ENCODE measurements around the gene ACER1.
"Not testable (repeated sequence)": the region's sequence is repeated elsewhere in the genome, so short reads cannot be mapped to it uniquely, and the experiment has no call there.

The ACER1 gene

GRCh38 chr19:6333439-6333838 is at the start of gene ACER1:
TSS of gene ACER1 (minus strand) at chr19:6333612. CDS start at chr19:6333551, 61 bp downstream.
- DNase-seq: no peak

GRCh38 chr19:6383188-6383587 is 49.8 kb upstream of the ACER1 start:
- DNase-seq: no peak

- DNase-seq: peak; percentile 31
These were observed 47.8 kb upstream of the ACER1 start for GRCh38 chr19:6381030-6381750.

DNA sequence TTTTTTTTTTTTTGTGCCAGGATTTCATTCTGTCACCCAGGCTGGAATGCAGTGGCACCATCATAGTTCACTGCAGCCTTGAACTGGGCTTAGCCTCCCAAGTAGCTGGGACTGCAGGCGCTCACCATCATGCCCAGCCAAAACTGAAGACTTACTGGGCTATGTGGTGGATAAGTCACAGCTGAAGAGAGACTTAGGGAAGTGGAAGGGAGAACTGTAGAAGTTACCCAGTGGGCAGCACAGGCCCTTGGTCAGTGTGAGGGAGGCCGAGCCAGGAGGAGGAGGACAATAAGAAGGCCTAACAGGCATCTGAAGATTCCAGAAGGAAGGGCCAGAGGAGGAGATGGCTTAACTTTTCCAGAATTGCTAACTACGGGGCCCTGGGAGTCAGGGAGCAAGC is 46.3 kb upstream of the ACER1 start:
- DNase-seq: no peak

- DNase-seq: no peak
These were observed 45.1 kb upstream of the ACER1 start for GRCh38 chr19:6378486-6378885.

DNA sequence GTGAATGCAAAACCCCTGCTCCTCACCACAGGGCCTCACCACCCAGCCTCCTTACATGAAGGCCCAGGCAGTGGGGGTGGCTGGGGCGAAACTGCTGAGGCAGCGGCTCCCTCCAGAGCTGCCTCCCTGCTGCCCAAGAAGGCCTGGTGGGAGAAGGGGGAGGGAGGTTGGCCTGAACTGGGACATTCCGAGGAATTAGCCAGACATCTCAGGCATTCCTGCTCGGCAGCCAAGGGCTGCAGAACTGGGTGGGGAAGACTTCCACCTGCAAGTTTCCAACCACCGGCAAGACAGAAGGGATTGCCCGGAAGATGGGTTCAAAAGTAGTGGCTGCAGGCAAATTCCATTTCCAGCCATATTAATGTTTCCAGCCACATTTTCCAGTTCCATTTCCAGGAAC is 44.6 kb upstream of the ACER1 start:
- no peak for DNase-seq

DNA sequence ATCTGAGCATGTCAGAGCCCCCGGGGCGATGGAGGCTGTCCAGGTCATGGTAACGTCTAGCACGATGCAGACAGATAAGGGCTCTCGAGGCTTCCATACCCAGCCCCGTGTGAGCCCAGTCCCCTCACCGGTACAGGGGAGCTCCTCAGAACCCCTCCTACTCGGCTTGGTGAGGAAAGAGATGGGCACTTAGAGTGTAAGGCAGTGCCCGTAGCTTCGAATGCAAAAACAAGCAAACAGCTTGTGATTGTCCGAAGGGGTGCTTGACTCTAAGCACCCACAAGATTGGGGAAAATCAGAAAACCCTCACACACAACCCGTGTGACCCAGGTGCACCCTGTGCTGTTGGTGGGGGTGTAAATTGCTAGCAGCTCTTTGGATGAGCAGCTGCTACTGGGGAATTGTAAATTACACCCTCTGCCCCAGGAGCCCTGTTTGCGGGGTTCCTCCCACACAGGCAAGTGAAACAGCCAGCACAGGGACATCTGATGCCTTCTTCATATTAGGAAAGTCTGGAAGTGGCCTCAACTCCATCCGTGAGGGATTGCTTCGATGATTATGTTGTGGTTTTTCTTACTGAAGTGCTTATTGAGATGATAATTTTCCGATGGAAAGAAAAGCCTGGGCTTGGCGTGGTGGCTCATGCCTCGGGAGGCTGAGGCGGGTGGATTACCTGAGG is 43.2 kb upstream of the ACER1 start:
- DNase-seq: no peak

DNA sequence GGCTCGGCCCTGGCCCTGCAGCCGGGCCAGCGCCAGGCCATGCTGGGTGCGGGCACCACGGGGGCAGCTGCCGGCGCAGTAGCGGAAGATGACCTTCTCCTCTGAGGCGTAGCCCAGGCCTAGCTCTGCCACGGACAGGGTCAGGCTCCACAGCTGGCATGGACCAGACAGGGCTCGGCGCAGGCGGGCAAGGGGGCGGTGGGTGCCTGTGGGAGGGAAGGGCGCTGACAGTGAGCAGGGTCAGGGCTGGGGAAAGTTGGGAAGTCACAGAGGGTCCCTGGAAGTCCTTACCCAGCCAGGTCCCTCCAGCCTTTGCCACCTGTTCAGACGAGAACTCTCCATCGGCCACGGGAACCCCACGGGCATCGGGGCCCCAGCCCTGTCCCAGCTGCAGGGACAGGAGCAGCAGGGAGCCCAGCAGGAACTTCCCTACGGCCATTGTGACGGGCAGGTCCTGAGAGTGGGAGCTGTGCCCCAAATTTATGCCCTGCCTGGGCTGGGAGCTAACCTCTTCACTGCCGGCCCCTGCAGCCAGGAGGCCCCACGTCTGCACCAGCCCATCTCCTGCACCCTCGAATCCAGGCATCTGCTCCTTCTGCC is 42.1 kb upstream of the ACER1 start, which contains the start of gene PSPN:
Gene PSPN (minus strand): TSS at position 523 of the 600 bp plus-strand sequence. CDS start 84 bp downstream, at position 439.
- DNase-seq: no peak

- DNase-seq: no peak
These were observed 41.4 kb upstream of the ACER1 start for GRCh38 chr19:6374711-6375410.

- no peak for DNase-seq
These were observed 40.8 kb upstream of the ACER1 start for GRCh38 chr19:6374161-6374709.

GRCh38 chr19:6373813-6374108 is 40.3 kb upstream of the ACER1 start:
- DNase-seq: no peak

- peak; percentile 98 for DNase-seq
These were observed 39.8 kb upstream of the ACER1 start for GRCh38 chr19:6373096-6373812.

GRCh38 chr19:6372594-6373095 is 39.2 kb upstream of the ACER1 start, which contains the start of gene ALKBH7:
TSS of gene ALKBH7 (plus strand) at chr19:6372794. CDS start at chr19:6372821, 27 bp downstream.
- peak; percentile 99 for DNase-seq

- no peak for DNase-seq
These were observed 30.9 kb upstream of the ACER1 start for GRCh38 chr19:6364353-6364752.

GRCh38 chr19:6362351-6362801 is 29.0 kb upstream of the ACER1 start:
- no peak for DNase-seq

GRCh38 chr19:6362027-6362350 is 28.6 kb upstream of the ACER1 start:
- DNase-seq: no peak

DNA sequence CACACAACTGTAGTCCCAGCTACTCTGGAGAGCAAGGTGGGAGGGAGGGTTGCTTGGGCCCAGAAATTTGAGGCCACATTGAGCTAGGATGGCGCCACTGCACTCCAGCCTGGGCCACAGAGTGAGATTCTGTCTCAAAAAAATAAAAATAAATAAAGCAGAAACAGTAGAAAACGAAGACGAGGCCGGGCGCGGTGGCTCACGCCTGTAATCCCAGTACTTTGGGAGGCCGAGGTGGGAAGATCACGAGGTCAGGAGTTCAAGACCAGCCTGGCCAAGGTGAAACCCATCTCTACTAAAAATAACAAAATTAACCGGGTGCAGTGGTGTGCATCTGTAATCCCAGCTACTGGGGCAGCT is 27.4 kb upstream of the ACER1 start:
- DNase-seq: not testable (repeated sequence)

DNA sequence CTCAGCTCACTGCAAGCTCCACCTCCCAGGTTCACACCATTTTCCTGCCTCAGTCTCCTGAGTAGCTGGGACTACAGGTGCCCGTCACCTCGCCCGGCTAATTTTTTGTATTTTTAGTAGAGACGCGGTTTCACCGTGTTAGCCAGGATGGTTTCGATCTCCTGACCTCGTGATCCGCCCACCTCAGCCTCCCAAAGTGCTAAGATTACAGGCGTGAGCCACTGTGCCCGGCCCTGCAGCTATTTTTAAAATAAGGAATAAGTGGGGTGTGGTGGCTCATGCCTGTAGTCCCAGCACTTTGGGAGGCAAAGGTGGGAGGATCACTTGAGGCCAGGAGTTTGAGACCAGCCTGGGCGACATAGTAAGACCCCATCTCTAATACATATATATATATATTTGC is 27.0 kb upstream of the ACER1 start:
- not testable (repeated sequence) for DNase-seq

- no peak for DNase-seq
These were observed 26.3 kb upstream of the ACER1 start for GRCh38 chr19:6359568-6360341.

DNA sequence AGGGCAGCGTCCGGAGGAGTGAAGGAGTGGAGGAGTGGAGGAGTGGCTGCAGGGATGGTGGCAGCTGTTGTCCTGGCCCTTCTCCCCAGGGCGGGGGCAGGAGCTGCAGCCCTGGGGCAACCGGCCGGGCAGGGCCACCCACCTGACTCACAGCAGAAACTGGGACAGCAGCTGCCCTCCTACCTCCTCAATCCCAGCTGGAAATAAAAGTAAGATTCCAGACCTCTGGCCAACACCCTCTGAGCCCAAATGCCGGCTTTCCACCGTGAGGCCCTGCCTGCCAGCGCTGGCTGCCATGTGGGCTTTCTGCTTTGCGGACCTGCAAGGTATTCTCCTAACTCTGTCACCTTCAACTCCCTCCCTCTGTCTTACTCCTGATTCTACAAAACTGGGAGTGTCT is 24.6 kb upstream of the ACER1 start:
- no peak for DNase-seq

DNA sequence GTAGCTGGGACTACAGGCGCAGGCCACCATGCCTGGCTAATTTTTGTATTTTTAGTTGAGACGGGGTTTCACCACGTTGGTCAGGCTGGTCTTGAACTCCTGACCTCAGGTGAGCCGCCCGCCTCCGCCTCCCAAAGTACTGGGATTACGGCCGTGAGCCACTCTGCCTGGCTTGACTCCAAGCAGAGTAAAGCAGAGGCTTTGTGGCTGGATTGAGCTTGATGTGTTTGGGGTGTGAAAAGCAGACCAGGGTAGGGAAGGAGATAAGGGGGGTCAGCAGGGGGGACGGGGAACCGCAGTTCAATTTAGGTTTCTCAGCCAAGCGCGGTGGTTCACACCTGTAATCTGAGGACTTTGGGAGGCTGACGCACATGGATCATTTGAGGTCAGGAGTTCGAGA is 23.8 kb upstream of the ACER1 start:
- no peak for DNase-seq
